Measurements from ENCODE around the gene GSTA5. TPM values are rescaled to one million over a fixed set of nuclear protein-coding genes. Genes with fewer than 3 reads are reported as not detected.
"Not testable (repeated sequence)": the region's sequence is repeated elsewhere in the genome, so short reads cannot be mapped to it uniquely, and the experiment has no call there.

Gene GSTA5
- total and polyA plus RNA-seq, 5 donors, result not detected

DNA sequence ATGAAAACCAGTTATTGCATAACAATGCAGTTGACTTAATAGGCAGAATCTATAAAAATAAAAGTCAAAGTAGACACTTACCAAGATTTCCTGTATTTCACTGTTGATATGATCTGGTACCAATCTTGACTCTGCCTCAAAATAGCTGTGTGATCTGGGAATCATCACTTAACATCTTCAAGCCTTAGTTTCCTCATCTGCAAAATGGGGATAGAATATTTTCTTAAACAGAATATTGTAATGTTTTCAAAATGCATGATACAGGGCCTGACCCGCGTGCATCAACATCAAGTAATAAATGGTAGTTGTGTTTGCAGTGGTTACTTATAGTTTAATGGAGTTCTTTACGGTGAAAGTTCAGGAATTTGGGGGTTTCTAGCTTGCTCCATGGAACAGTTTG lies 26.1 kb downstream of the GSTA5 start:
- ATAC-seq; H3K4me1 ChIP-seq (ENCODE audit: control insufficient read depth, insufficient read depth, low read length); H3K9me3 ChIP-seq (ENCODE audit: control insufficient read depth, low read length); intact Hi-C loops (cut with DNase I); H3K27ac ChIP-seq (ENCODE audit: low read length); H3K4me3 ChIP-seq (ENCODE audit: low read length); H3K27me3 ChIP-seq (ENCODE audit: control insufficient read depth, insufficient read depth); DNase-seq: not testable (repeated sequence)
- 62% methylated on average over 3 of the region's 3 CpGs for WGBS

DNA sequence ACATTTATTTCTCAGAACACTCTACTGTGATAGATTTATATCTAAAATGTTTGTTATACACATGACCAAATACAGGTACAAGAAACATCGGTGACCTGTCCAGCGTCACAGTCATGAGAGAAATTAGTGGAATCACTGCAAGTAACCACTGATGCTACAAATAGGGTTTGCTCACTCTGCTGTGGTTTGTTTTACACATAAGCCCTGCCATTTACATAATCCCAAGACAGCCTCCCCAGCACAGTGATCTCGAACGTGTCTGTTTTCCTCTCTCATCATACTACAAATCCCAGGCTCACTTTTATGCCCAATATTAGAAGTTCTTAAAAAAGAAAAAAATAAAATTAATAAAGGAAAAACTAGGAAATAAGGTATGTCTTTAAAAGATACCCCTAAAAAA lies 30.8 kb downstream of the GSTA5 start:
- DNase-seq; H3K9me3 ChIP-seq (ENCODE audit: control insufficient read depth, low read length); H3K4me1 ChIP-seq (ENCODE audit: control insufficient read depth, insufficient read depth, low read length); H3K27ac ChIP-seq (ENCODE audit: low read length); H3K27me3 ChIP-seq (ENCODE audit: control insufficient read depth, insufficient read depth); ATAC-seq; intact Hi-C loops (cut with DNase I); H3K4me3 ChIP-seq (ENCODE audit: low read length): not testable (repeated sequence)
- 79% methylated on average over 4 of the region's 4 CpGs for WGBS

- ATAC-seq, result no peak
- no peaks in the 10 kb centered on the region for H3K4me1 ChIP-seq (ENCODE audit: control insufficient read depth, insufficient read depth, low read length)
- no peak overlapping the region for H3K27ac ChIP-seq (ENCODE audit: low read length)
- WGBS, result 94% methylated on average over 5 of the region's 5 CpGs
- H3K27me3 ChIP-seq (ENCODE audit: control insufficient read depth, insufficient read depth), result no peaks in the 10 kb centered on the region
- no peak overlapping the region for H3K4me3 ChIP-seq (ENCODE audit: low read length)
- H3K9me3 ChIP-seq (ENCODE audit: control insufficient read depth, low read length), result no peaks in the 10 kb centered on the region
- no peak for DNase-seq
- intact Hi-C loops (cut with DNase I), result no loop called here
These were observed 32.0 kb downstream of the GSTA5 start for GRCh38 chr6:52808660-52809059.

DNA sequence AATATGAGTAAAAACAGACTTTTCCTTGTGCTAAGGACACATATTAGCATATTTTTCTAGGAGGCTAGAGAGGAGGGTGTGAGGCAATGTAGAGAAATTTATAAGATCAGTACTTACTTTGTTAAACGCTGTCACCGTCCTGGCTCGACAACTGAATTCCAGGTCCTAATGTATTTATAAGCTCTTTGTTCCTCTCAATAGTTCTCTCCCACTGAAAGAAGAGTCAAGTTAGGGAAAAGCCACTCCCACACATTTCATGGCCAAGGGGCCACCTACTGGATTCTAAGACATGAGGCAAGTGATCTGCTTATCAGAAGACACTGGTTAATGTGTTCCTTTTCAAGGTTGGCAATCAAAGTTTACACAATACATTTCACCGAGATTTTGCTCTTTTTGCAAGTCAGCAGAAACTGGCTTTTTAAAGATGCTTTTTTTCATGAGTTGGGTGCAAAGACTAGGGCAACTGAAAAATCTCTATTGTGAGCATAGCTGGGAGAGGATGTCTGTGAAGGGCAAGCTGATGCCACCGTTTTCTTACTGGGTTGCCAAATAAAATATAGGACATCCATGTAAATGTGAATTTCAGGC lies 36.9 kb downstream of the GSTA5 start, which contains the start of gene GSTA1:
TSS of gene GSTA1 (minus strand) at position 149 of the 588 bp plus-strand sequence. CDS start 4,549 bp downstream, outside the sequence.
- H3K27me3 ChIP-seq (ENCODE audit: control insufficient read depth, insufficient read depth); ATAC-seq; intact Hi-C loops (cut with DNase I); H3K27ac ChIP-seq (ENCODE audit: low read length); DNase-seq; H3K4me3 ChIP-seq (ENCODE audit: low read length); H3K9me3 ChIP-seq (ENCODE audit: control insufficient read depth, low read length); H3K4me1 ChIP-seq (ENCODE audit: control insufficient read depth, insufficient read depth, low read length): not testable (repeated sequence)
- WGBS, result 54% methylated on average over 5 of the region's 5 CpGs

GRCh38 chr6:52802806-52803205 lies 37.8 kb downstream of the GSTA5 start:
- ATAC-seq (no peak), DNase-seq (no peak)
- H3K4me1 ChIP-seq (ENCODE audit: control insufficient read depth, insufficient read depth, low read length), result no peaks in the 10 kb centered on the region
- no peaks in the 10 kb centered on the region for H3K27me3 ChIP-seq (ENCODE audit: control insufficient read depth, insufficient read depth)
- H3K27ac ChIP-seq (ENCODE audit: low read length), result no peak overlapping the region
- H3K4me3 ChIP-seq (ENCODE audit: low read length), result no peak overlapping the region
- WGBS, result 85% methylated on average over 1 of the region's 1 CpG
- H3K9me3 ChIP-seq (ENCODE audit: control insufficient read depth, low read length), result no peaks in the 10 kb centered on the region
- intact Hi-C loops (cut with DNase I), result no loop called here

- ATAC-seq (no peak), DNase-seq (no peak)
- no peak overlapping the region for H3K4me3 ChIP-seq (ENCODE audit: low read length)
- H3K4me1 ChIP-seq (ENCODE audit: control insufficient read depth, insufficient read depth, low read length), result no peaks in the 10 kb centered on the region
- H3K27ac ChIP-seq (ENCODE audit: low read length), result no peak overlapping the region
- intact Hi-C loops (cut with DNase I), result no loop called here
- H3K27me3 ChIP-seq (ENCODE audit: control insufficient read depth, insufficient read depth), result no peaks in the 10 kb centered on the region
- WGBS, result 80% methylated on average over 2 of the region's 2 CpGs
- H3K9me3 ChIP-seq (ENCODE audit: control insufficient read depth, low read length), result no peaks in the 10 kb centered on the region
These were observed 39.3 kb downstream of the GSTA5 start for GRCh38 chr6:52801188-52801841.

GRCh38 chr6:52799272-52799671 lies 41.3 kb downstream of the GSTA5 start:
- H3K27me3 ChIP-seq (ENCODE audit: control insufficient read depth, insufficient read depth); ATAC-seq; H3K27ac ChIP-seq (ENCODE audit: low read length); DNase-seq; H3K4me3 ChIP-seq (ENCODE audit: low read length); H3K4me1 ChIP-seq (ENCODE audit: control insufficient read depth, insufficient read depth, low read length); intact Hi-C loops (cut with DNase I); H3K9me3 ChIP-seq (ENCODE audit: control insufficient read depth, low read length): not testable (repeated sequence)
- 75% methylated on average over 1 of the region's 1 CpG for WGBS

GRCh38 chr6:52794366-52794765 lies 46.2 kb downstream of the GSTA5 start:
- intact Hi-C loops (cut with DNase I); H3K27ac ChIP-seq (ENCODE audit: low read length); H3K4me1 ChIP-seq (ENCODE audit: control insufficient read depth, insufficient read depth, low read length); ATAC-seq; H3K9me3 ChIP-seq (ENCODE audit: control insufficient read depth, low read length); H3K27me3 ChIP-seq (ENCODE audit: control insufficient read depth, insufficient read depth); H3K4me3 ChIP-seq (ENCODE audit: low read length); DNase-seq: not testable (repeated sequence)
- 82% methylated on average over 2 of the region's 2 CpGs for WGBS

GRCh38 chr6:52790861-52791260 lies 49.8 kb downstream of the GSTA5 start:
- H3K9me3 ChIP-seq (ENCODE audit: control insufficient read depth, low read length), result no peaks in the 10 kb centered on the region
- no peak overlapping the region for H3K27ac ChIP-seq (ENCODE audit: low read length)
- DNase-seq (no peak), ATAC-seq (no peak)
- intact Hi-C loops (cut with DNase I), result no loop called here
- WGBS, result 0% methylated on average over 1 of the region's 1 CpG
- H3K4me1 ChIP-seq (ENCODE audit: control insufficient read depth, insufficient read depth, low read length), result no peaks in the 10 kb centered on the region
- H3K4me3 ChIP-seq (ENCODE audit: low read length), result no peak overlapping the region
- no peaks in the 10 kb centered on the region for H3K27me3 ChIP-seq (ENCODE audit: control insufficient read depth, insufficient read depth)

GRCh38 chr6:52789658-52790057 lies 51.0 kb downstream of the GSTA5 start:
- DNase-seq; H3K4me3 ChIP-seq (ENCODE audit: low read length); intact Hi-C loops (cut with DNase I); H3K4me1 ChIP-seq (ENCODE audit: control insufficient read depth, insufficient read depth, low read length); H3K9me3 ChIP-seq (ENCODE audit: control insufficient read depth, low read length); H3K27ac ChIP-seq (ENCODE audit: low read length); ATAC-seq; H3K27me3 ChIP-seq (ENCODE audit: control insufficient read depth, insufficient read depth): not testable (repeated sequence)
- WGBS, result 80% methylated on average over 1 of the region's 1 CpG

DNA sequence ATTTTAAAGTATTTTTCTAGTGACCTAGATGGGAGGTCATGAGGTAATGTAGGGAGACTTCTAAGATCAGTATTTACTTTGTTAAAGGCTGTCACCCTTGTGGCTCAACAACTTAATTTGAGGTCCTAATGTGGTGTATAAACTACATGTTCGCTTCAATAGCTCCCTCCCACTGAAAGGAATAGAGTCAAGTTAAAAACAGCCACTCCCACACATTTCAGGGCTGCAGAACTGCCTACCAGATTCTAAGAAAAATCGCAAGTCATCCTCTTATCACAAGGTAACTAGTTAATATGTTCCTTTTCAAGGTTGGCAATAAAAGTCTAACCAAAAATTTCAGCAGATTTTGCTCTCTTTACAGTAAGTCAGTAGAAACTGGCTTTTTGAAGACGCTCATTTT lies 52.1 kb downstream of the GSTA5 start:
- ATAC-seq (no peak), DNase-seq (no peak)
- H3K4me1 ChIP-seq (ENCODE audit: control insufficient read depth, insufficient read depth, low read length), result no peaks in the 10 kb centered on the region
- intact Hi-C loops (cut with DNase I), result no loop called here
- no peaks in the 10 kb centered on the region for H3K27me3 ChIP-seq (ENCODE audit: control insufficient read depth, insufficient read depth)
- no peak overlapping the region for H3K27ac ChIP-seq (ENCODE audit: low read length)
- H3K4me3 ChIP-seq (ENCODE audit: low read length), result no peak overlapping the region
- no peaks in the 10 kb centered on the region for H3K9me3 ChIP-seq (ENCODE audit: control insufficient read depth, low read length)
- 61% methylated on average over 3 of the region's 3 CpGs for WGBS
